ENCODE measurements around the gene CCDC51. TPM values are rescaled to one million over a fixed set of nuclear protein-coding genes. Genes with fewer than 3 reads are reported as not detected.

The CCDC51 gene
- total and polyA plus RNA-seq, 2 donors (not counting 1 experiment from before 2014, with no cell fraction given), result 5.0 to 5.9 TPM

DNA sequence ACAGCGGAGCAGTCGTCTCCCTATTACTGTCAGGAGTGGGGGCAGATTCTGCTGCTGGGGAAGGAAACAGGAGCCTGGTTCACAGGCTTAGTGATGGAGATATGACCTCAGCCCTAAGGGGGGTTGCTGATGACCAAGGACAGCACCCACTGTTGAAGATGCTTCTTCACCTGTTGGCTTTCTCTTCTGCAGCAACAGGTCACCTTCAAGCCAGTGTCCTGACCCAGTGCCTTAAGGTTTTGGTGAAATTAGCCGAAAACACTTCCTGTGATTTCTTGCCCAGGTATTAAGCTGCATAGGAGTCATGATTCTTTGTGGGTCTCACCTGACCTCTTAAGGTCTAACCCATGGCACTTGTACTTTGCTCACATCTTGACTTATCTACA, 20.6 kb upstream of the CCDC51 start:
- DNase-seq (no peak), ATAC-seq (ENCODE audit: low read depth) (no peak)
- Histone ChIP-seq H4K20me1 (ENCODE audit: control insufficient read depth, insufficient read depth, low read length, poor library complexity, severe bottlenecking) (no peaks in the 10 kb centered on the region), H3K36me3 (replicated peaks in 1 of 2; ENCODE audit: control extremely low read depth in 1 of 2, control insufficient read depth in 1 of 2, extremely low read depth in 1 of 2, insufficient read depth in 2 of 2, low read length in 1 of 2) (peaks cover 4 to 27% of the 10 kb centered on the region in 2 experiments), H3K27ac (ENCODE audit: low read length in 2 of 2) (no peak overlapping the region), H3K9me3 (ENCODE audit: control extremely low read depth in 1 of 3, control insufficient read depth in 2 of 3, insufficient read depth in 1 of 3, low read length in 2 of 3) (no peaks in the 10 kb centered on the region), H2AFZ (ENCODE audit: insufficient read depth, low read depth, low read length, poor library complexity, severe bottlenecking) (no peak overlapping the region), H3K4me3 (ENCODE audit: control extremely low read depth in 1 of 5, extremely low read depth in 1 of 5, insufficient read depth in 1 of 5, low read depth in 2 of 5, low read length in 4 of 5) (no peak overlapping the region), H3K9ac (ENCODE audit: low read length) (no peak overlapping the region), H3K79me2 (ENCODE audit: control insufficient read depth, insufficient read depth, low read length) (peaks cover 5% of the 10 kb centered on the region), H3K4me2 (replicated peaks; ENCODE audit: low read depth, low read length, poor library complexity, severe bottlenecking) (no peak overlapping the region), H3K4me1 (ENCODE audit: control insufficient read depth in 2 of 2, insufficient read depth in 2 of 2, low read length in 2 of 2) (peaks cover 4 to 5% of the 10 kb centered on the region in 2 donors), H3K27me3 (replicated peaks in 1 of 4; ENCODE audit: control extremely low read depth in 1 of 4, control insufficient read depth in 3 of 4, insufficient read depth in 4 of 4, low read length in 3 of 4) (no peaks in the 10 kb centered on the region)
- intact Hi-C loops (cut with micrococcal nuclease), result loop anchor here (10.0 kb wide), 1 partner anchor 224 kb away; the partner anchor contains the start of gene NCKIPSD
- no peak overlapping the region for H3K4me3 Mint-ChIP-seq
- WGBS (ENCODE audit: insufficient coverage), result 100% methylated on average over 3 of the region's 3 CpGs
- no peak overlapping the region for H3K27ac Mint-ChIP-seq
- no peaks in the 10 kb centered on the region for H3K9me3 Mint-ChIP-seq (ENCODE audit: insufficient read depth)
- H3K4me1 Mint-ChIP-seq, result peaks cover 5% of the 10 kb centered on the region
- CTCF ChIA-PET, result interaction anchor here (1.0 to 1.4 kb wide), 2 partner anchors 24 to 60 kb away, joined by 4 read pairs; no protein-coding TSS in a partner anchor
- H3K27me3 Mint-ChIP-seq, result no peaks in the 10 kb centered on the region
- POLR2A ChIA-PET, result no interaction called here
- TF ChIP-seq, protein P1, sequence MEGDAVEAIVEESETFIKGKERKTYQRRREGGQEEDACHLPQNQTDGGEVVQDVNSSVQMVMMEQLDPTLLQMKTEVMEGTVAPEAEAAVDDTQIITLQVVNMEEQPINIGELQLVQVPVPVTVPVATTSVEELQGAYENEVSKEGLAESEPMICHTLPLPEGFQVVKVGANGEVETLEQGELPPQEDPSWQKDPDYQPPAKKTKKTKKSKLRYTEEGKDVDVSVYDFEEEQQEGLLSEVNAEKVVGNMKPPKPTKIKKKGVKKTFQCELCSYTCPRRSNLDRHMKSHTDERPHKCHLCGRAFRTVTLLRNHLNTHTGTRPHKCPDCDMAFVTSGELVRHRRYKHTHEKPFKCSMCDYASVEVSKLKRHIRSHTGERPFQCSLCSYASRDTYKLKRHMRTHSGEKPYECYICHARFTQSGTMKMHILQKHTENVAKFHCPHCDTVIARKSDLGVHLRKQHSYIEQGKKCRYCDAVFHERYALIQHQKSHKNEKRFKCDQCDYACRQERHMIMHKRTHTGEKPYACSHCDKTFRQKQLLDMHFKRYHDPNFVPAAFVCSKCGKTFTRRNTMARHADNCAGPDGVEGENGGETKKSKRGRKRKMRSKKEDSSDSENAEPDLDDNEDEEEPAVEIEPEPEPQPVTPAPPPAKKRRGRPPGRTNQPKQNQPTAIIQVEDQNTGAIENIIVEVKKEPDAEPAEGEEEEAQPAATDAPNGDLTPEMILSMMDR (IDR thresholded peaks at IDR 0.05), result no peak
- TF ChIP-seq EZH2 (IDR thresholded peaks at IDR 0.05; ENCODE audit: borderline replicate concordance, insufficient read depth, low read depth, low read length, poor library complexity, severe bottlenecking), result no peak

DNA sequence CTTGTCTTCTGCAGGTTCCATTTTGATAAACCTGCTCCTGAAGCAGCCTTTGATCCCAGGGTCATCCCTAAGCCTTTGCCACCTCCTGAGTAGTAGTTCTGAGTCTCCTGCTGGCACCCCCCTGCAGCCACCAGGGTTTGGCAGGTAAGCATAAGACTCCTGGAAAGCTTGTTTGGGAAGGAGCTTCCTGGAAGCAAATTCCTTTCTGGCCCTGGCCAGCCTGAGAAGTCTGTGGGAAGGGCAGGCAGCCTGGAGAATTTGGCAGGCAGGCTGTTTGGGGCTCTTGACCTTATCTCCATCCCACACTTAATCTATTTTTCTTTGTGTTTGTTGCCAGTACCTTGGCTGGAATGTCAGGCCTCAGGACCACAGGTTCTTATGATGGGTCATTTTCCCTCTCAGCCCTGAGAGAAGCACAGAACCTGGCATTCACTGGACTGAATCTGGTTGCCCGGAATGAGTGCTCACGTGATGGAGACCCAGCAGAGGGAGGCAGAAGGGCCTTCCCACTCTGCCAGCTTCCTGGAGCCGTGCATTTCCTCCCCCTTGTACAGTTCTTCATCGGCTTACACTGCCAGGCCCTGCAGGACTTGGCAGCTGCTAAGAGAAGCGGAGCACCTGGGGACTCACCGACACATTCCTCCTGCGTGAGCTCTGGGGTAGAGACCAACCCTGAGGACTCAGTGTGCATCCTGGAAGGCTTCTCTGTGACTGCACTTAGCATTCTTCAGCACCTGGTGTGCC, 20.0 kb upstream of the CCDC51 start:
- CTCF ChIA-PET, result interaction anchor here (1.0 to 4.4 kb wide), 3 partner anchors 24 to 59 kb away, joined by 4 to 29 read pairs (median 4); no protein-coding TSS in a partner anchor
- Mint-ChIP-seq H3K27ac (no peak overlapping the region), H3K27me3 (no peaks in the 10 kb centered on the region), H3K9me3 (ENCODE audit: insufficient read depth) (no peaks in the 10 kb centered on the region), H3K4me1 (no peaks in the 10 kb centered on the region), H3K4me3 (no peak overlapping the region)
- intact Hi-C loops (cut with micrococcal nuclease), result loop anchor here (10.0 kb wide), 1 partner anchor 225 kb away; the partner anchor contains the start of gene NCKIPSD
- H3K27me3 ChIP-seq (replicated peaks in 1 of 4; ENCODE audit: control extremely low read depth in 1 of 4, control insufficient read depth in 3 of 4, insufficient read depth in 4 of 4, low read length in 3 of 4), result no peaks in the 10 kb centered on the region
- H3K4me2 ChIP-seq (replicated peaks; ENCODE audit: low read depth, low read length, poor library complexity, severe bottlenecking), result no peak overlapping the region
- no peak overlapping the region for H3K27ac ChIP-seq (ENCODE audit: low read length in 2 of 2)
- H3K4me1 ChIP-seq (ENCODE audit: control insufficient read depth in 2 of 2, insufficient read depth in 2 of 2, low read length in 2 of 2), result no peaks in the 10 kb centered on the region
- H3K79me2 ChIP-seq (ENCODE audit: control insufficient read depth, insufficient read depth, low read length), result peaks cover 3% of the 10 kb centered on the region
- no peaks in the 10 kb centered on the region for H3K9me3 ChIP-seq (ENCODE audit: control extremely low read depth in 1 of 3, control insufficient read depth in 2 of 3, insufficient read depth in 1 of 3, low read length in 2 of 3)
- H2AFZ ChIP-seq (ENCODE audit: insufficient read depth, low read depth, low read length, poor library complexity, severe bottlenecking), result no peak overlapping the region
- no peak for ATAC-seq (ENCODE audit: low read depth)
- DNase-seq, result no peak
- POLR2A ChIA-PET, result no interaction called here
- H4K20me1 ChIP-seq (ENCODE audit: control insufficient read depth, insufficient read depth, low read length, poor library complexity, severe bottlenecking), result no peaks in the 10 kb centered on the region
- no peak overlapping the region for H3K4me3 ChIP-seq (ENCODE audit: control extremely low read depth in 1 of 5, extremely low read depth in 1 of 5, insufficient read depth in 1 of 5, low read depth in 2 of 5, low read length in 4 of 5)
- TF ChIP-seq EZH2 (IDR thresholded peaks at IDR 0.05; ENCODE audit: borderline replicate concordance, insufficient read depth, low read depth, low read length, poor library complexity, severe bottlenecking), result no peak
- no peak overlapping the region for H3K9ac ChIP-seq (ENCODE audit: low read length)
- peaks cover 6 to 32% of the 10 kb centered on the region in 2 experiments for H3K36me3 ChIP-seq (replicated peaks in 1 of 2; ENCODE audit: control extremely low read depth in 1 of 2, control insufficient read depth in 1 of 2, extremely low read depth in 1 of 2, insufficient read depth in 2 of 2, low read length in 1 of 2)
- 96% methylated on average over 7 of the region's 7 CpGs for WGBS (ENCODE audit: insufficient coverage)

All from B cell (primary cell).